A549 (cell line): ENCODE data around the gene ITSN1.

ENCODE experiments used
- E2F6 ChIP-seq: IDR thresholded peaks from 2 replicates; pipeline ENCODE4 v1.6.1; 2012; ENCODE audit warnings: low read depth, borderline replicate concordance
- RAD21 ChIP-seq, 2 experiments: fragments of >200 bp in 1 of 2; sonication (Bioruptor Twin) in 1 of 2; formaldehyde crosslinking in 1 of 2; IDR thresholded peaks in 1 of 2; conservative IDR thresholded peaks in 1 of 2; 2 replicates in 1 of 2; 3 replicates in 1 of 2; pipeline ENCODE4 v1.6.1; 2012 to 2018; ENCODE audit warnings: inconsistent platforms in 1 of 2
- REST ChIP-seq: fragments of 200-600 bp; sonication (generic); IDR thresholded peaks from 2 replicates; pipeline ENCODE4 v1.6.1; 2016; ENCODE audit warnings: antibody characterized with exemption, mild to moderate bottlenecking, moderate library complexity
- ZFP36 ChIP-seq: fragments of 450-650 bp; IDR thresholded peaks from 2 replicates; pipeline ENCODE4 v1.6.1; 2014; ENCODE audit warnings: borderline replicate concordance; ENCODE audit not compliant: partially characterized antibody

- TF ChIP-seq REST (no peak), ZFP36 (no peak), RAD21 (conservative IDR thresholded peaks at IDR 0.05 in 1 of 2, IDR thresholded peaks at IDR 0.05 in 1 of 2) (no peak), E2F6 (no peak)
Measured at GRCh38 chr21:33943293-33943692, 301.0 kb downstream of the ITSN1 start.
